HT1080 (cell line): ENCODE results near the gene AQP10. TPM values are rescaled to one million over a fixed set of nuclear protein-coding genes. Genes with fewer than 3 reads are reported as not detected.
A peak's percentile ranks its signal among the peaks of the same experiment; 100 is the strongest.
"Not testable (repeated sequence)": the region's sequence is repeated elsewhere in the genome, so short reads cannot be mapped to it uniquely, and the experiment has no call there.

ENCODE experiments used
- DNase-seq: peaks from one replicate; pipeline ENCODE4 v3.0.0-alpha.2; 2015; ENCODE audit warnings: low read depth
- total RNA-seq: library from RNA; depleted of rRNA; stranded (reverse); fragments of >200 nt; shearing (Covaris generic); gene quantifications from 2 replicates; pipeline ENCODE4 v1.2.3, GENCODE V29; 2014

Gene AQP10
- total RNA-seq, 1 experiment from 2014 or later, result not detected

DNA sequence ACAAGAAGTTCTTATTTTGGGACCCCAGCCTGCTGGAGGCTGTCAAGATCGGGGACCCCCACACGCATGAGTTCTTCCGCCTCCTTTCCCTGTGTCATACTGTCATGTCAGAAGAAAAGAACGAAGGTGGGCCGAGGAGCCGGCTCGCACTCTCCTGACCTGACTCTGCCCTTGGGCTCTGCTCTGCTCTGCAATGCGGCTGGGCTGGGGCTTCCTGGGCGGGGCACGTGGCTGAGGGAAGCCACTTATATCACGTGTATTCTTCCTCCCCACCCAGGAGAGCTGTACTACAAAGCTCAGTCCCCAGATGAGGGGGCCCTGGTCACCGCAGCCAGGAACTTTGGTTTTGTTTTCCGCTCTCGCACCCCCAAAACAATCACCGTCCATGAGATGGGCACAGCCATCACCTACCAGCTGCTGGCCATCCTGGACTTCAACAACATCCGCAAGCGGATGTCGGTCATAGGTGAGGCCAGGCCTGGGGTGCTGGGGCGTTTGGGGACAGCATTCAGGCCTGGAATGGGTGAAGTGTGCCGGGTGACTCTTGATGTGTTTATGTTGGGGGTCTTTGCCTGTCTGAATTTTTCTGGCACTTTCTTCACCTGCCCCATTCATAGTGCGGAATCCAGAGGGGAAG, 22.1 kb downstream of the AQP10 start:
- DNase-seq, result no peak

DNA sequence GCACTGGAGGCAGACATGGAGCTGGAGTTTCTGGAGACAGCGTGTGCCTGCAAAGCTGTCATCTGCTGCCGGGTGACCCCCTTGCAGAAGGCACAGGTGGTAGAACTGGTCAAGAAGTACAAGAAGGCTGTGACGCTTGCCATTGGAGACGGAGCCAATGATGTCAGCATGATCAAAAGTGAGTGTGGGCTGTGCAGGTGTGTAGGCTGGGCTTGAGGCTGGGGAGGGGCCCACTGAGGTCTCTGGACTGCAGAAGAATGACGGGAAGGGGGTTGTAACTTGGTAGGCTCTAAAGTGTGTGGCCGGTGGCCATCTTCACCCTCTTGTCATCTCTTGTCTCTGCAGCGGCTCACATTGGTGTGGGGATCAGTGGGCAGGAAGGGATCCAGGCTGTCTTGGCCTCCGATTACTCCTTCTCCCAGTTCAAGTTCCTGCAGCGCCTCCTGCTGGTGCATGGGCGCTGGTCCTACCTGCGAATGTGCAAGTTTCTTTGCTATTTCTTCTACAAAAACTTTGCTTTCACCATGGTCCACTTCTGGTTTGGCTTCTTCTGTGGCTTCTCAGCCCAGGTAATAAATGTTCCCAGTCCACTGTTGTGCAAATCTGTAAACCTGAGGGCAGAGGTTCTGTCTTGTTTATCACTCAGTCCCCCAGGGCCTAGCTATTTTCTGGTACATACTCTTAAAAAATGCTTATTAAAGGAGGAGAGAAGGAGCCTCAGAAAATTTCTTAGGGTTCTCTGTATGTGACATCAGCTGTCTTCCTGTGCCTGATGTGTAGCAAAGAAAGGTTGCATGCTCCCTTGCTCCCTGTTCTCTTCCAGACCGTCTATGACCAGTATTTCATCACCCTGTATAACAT, 24.3 kb downstream of the AQP10 start:
- peak; percentile 22 for DNase-seq

DNA sequence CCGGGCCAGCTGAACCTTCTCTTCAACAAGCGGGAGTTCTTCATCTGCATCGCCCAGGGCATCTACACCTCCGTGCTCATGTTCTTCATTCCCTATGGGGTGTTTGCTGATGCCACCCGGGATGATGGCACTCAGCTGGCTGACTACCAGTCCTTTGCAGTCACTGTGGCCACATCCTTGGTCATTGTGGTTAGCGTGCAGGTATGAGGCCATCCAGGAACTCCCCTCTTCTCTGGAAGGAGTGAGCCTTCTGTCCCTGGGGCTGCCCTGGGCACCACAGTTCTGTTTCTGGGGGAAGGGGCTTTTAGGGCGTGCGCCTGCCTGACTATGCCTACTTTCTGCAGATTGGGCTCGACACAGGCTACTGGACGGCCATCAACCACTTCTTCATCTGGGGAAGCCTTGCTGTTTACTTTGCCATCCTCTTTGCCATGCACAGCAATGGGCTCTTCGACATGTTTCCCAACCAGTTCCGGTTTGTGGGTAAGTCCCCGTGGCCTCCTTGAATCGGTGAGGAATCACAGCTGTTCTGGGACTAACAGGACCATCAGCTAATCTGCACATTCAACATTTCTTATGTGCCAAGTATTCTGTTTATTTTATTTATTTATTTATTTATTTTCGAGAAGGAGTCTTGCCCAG, 25.5 kb downstream of the AQP10 start:
- no peak for DNase-seq

DNA sequence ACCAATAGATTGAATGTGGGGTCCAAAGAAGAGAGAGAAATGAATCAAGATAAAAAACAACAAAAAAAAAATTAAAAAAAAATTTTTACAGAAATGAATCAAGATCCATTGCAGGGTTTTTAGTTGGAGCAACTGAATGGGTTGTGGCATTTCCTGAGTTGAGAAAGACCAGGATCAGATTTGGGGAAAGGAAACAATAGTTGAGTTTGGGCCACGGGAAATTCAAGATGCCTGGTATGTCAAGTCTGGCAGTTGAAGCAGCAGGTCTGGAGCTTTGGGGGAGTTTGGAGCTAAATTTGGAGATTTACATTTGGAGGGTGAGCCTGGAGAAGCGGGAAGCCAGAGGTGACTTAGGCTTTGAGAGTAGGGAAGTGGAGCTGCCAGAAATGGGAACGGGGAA, 27.1 kb downstream of the AQP10 start:
- DNase-seq, result no peak

DNA sequence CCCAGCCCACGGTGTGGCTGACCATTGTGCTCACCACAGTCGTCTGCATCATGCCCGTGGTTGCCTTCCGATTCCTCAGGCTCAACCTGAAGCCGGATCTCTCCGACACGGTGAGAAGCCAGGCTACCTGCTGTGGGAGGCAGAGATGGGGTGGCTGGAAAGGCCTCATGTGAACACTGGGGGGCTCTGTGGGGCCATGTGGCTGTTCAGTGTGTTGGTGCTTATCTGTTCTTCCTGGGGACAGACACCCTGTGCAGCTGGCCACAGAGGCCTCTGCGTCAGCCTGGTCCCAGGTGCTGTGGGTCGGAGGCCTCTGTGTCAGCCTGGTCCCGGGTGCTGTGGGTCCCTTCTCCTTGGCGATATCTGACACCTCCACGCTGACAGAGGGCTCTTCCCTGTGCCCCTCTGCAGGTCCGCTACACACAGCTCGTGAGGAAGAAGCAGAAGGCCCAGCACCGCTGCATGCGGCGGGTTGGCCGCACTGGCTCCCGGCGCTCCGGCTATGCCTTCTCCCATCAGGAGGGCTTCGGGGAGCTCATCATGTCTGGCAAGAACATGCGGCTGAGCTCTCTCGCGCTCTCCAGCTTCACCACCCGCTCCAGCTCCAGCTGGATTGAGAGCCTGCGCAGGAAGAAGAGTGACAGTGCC, 27.7 kb downstream of the AQP10 start:
- DNase-seq, result no peak

DNA sequence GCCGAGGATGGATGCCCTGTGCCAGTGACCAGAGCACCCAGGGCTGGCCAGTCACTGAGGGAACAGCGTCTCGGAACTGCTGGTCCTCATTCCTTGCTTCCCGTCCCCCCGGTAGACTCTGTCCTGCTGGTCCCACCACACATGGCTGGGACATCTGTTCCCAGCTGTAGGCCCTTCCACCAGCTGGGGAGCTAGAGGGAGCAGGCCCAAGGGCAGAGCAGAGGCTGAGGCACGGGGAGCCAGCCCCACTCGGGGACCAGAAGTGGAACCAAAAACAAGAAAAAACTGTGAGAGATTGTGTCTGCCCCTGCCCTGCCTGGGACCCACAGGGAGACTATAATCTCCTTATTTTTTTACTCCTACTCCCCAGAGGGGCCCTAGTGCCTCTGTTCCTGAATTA, 28.2 kb downstream of the AQP10 start:
- DNase-seq, result no peak

DNA sequence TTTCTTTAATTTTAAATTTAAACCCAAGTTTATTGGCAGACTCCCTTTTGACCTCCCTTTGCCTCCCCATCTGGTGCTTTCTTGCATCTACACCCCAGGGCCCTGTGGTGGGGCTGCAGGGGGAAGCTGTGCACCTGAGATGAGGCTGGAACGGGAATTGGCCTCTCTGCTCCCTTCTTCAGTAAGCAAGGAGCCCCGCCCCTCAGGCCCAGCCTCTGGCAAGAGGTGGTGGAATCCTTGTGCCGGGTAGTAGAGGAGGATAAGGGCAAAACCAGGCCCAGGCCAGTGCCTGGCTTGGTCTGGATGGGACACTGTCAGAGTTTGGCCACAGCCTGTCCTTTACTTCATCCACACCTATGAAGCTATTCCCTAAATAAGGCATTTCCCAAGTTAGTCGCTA, 29.5 kb downstream of the AQP10 start:
- DNase-seq, result no peak

DNA sequence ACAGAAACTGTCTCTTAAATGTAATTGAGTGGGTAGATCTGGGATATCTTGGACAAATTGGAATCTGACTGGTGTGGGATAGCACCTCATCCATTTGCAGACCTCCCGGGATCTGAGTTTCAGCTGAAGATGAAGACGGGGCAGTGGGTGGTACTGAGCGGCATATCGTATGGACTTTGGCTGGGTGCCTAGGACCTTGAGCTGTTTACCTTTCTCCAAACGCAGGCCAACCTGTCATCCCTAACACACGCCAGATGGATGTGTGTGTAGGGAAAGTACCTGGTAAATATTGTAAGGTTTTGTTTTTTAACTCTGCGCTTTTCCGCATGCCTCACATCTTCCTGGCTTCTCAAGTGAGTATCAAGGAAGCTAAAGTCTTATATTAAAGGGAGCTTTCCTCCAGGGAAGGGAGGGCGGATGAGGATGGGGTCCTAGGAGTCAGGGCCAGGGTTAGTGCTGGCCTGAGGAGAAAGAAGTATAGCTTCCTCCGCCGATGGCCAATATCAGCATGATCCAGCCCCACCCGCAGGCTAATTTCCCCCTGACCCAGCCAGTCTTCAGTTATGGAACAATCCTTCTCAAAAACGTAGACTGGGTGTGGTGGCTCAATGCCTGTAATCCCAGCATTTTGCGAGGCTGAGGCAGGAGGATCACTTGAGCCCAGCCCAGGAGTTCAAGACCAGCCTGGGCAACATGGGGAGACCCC, 30.6 kb downstream of the AQP10 start:
- DNase-seq, result no peak

DNA sequence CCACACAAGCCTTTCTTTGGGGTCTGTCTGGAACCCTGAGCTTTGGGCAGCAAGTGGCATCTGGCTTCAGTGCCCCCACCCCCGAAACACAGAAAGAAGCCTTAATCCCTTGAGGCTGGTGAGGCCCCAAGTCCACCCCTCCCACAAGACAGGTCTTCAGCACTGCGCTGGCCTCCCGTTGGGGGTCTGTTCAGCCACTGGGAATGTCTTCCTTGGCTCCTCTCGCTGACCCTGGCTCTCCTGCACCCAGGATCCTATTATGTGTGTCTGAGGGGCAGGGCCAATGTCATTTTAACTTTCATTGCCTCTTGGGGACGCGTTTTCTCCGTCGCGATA, 31.3 kb downstream of the AQP10 start:
- no peak for DNase-seq

DNA sequence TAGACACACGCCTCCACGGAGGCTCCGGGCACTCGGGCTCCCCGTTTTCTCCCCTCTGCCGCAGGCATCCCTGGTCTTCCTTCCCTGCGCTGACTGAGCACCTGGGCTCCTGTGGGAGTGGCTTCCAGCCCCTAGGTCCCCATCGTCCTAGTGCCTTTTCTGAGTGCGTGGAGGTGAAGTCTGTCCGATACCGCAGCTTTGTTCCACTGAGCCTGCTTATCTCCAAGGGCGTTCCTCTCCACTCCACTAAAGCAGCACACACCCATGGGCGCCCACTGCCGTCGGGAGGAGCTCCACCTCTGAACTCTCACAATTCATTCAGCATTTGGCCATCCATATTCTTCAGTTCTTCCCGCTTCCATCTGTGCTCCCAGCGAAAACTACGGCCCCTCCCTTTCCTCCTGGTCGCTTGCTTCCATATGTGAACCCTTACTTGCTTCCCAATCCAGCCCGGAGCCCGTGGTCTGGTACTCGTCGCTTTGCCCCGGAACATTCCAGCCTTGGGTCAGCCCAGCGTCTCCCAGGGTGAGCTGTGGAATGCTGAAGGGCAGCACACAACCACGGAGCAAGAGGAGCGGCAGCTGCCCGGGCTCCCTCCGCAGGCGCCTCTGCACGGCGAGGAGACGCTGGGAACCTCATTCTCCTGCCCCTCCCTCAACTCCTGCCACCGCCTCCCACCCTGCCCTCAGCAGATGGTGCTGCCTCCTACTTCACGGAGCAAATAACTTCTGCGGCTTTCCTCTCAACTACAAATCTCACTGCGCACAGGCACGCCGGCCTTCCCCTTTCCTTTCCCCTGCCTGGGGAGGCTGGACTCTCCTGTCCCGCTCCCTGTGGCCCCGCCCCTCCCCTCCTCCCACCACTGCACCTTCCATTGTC, 31.9 kb downstream of the AQP10 start:
- DNase-seq, result no peak

DNA sequence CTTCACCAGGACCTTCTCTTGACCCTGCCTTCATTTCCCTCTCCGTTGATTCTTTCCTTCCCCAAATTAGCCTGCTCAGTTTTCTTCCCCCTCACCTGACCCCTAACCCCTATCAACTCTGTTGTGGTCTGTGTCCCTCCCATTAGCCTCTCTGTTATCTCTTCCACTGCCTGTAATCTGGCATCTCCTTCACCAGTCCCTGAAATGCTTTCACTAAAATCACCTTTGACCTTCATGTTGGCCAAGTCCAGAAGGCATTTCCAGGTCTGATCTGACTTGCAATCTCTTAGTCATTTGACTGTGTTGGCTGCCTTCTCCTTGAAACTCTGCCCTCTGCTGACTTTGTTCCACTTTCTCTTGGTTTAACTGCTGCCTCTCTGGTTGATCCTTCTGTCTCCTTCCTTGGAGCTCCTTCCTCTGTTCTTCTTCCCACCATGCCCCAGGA, 32.6 kb downstream of the AQP10 start:
- no peak for DNase-seq

DNA sequence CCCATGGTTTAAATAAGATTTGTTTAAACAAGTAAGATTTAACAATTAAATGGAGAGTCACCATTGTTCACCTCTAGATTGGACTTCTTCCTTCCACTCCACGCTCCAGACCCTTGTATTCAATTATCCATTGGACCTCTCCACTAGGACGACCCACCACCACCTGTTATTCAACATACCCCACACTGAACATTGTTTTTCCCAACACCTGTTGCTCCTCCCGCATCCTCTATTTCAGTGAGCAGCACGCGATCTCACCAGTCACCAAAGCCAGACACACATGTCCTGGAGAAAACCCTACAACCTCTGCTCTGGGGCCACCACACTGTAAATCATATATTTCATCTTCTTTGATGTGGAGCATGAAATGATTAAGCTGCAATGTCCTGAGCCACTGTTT, 33.1 kb downstream of the AQP10 start:
- DNase-seq, result no peak

DNA sequence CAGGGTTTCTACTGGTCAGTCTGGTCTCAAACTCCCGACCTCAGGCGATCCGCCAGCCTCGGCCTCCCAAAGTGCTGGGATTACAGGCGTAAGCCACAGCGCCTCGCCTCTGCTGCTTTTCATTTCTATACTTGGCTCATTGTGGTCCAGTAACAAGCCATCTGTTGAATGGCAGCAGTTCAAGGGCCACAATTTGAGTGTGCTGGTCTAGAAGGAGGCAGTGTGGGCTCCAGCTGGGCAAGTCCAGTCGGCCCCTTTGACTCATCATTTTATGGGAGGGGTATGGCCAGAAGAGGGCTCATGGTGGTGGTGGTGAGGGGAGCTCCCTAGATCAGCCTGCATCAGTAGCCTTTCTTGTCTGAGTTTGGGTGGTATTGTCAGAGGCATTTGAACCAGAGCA, 37.6 kb downstream of the AQP10 start:
- no peak for DNase-seq

DNA sequence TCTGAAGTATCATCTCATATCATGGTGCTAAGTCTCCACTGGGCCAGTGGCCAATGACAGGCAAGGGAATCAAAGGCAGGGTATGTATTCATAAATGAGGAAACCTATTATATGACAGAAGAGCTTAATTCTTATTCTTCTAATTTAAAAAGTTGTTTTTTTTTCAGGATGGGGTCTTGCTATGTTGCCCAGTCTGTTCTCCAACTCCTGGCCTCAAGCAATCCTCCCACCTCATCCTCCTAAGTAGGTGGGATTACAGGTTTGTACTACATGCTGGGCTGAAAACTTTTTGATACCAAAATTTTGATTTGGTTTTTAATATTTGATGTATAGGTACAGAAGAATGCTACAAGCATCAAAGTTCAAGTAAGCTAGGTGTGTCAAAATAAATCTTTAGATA, 39.4 kb downstream of the AQP10 start:
- no peak for DNase-seq

DNA sequence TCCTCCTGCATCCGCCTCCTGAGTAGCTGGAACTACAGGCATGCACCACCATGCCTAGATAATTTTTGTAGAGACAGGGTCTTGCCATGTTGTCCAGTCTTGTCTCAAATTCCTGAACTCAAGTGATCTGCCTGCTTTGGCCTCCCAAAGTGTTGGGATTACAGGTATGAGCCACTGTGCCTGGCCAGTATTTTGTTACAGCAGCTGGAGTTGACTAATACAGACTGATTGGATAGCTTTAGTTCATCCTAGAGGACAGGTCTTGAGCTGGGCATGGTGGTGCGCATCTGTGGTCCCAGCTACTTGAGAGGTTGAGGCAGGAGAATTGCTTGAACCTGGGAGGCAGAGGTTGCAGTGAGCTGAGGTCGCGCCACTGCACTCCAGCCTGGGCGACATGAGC, 40.0 kb downstream of the AQP10 start:
- not testable (repeated sequence) for DNase-seq

DNA sequence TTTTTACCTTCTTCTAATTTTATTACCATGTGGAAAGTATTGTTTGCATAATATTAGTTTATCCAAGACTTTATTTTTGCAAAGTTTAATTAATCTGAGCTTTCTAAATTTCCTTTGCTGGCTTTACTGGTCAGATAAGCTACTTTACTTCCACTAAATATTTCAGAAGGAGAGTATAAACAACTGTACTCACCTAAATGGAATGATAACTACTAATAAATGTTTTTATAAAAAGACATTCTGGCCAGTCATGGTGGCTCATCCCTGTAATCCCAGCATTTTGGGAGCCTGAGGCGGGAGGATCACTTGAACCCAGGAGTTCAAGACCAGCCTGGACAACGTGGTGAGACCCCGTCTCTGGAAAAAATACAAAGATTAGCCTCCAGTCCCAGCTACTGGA, 40.5 kb downstream of the AQP10 start:
- no peak for DNase-seq

DNA sequence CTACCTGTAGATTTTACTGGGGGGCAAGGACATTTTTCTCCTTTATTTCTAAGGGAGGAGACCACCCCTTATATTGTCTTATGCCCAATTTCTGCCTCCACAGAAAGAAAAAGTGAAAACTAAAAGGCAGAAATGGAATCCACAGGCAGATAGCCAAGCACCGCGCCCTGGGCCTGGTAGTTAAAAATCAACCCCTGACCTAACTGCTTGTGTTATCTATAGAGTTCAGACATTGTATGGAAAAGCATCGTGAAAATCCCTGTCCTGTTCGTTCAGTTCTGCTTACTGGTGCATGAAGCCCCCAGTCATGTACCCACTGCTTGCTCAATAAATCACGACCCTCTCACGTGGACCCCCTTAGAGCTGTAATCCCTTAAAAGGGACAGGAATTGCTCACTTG, 50.5 kb downstream of the AQP10 start:
- no peak for DNase-seq

DNA sequence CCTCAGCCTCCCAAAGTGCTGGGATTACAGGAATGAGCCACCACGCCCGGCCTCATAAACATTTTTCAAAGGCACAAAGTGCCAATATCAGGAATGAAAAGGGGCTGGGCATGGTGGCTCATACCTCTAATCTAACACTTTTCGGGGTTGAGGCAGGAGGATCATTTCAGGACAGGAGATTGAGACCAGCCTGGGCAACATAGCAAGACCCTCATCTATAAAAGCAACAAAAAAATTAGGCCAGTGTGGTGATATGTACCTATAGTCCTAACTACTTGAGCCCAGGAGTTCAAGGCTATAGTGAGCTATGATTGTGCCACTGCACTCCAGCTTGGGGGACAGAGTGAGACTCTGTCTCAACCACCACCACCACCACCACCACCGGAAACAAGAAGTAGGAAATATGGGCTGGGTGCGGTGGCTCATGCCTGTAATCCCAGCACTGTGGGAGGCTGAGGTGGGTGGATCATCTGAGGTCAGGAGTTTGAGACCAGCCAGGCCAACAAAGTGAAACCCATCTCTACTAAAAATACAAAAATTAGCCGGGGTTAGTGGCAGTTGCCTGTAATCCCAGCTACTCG, 53.0 kb downstream of the AQP10 start:
- not testable (repeated sequence) for DNase-seq
